Loucy (cell line): ENCODE data around the gene MBNL2.

Experiments
- H2AFZ ChIP-seq: fragments of 200-600 bp; sonication (generic); 2 replicates; pipeline ENCODE4 v1.6.0; 2016; ENCODE audit warnings: antibody characterized with exemption, mild to moderate bottlenecking, low read length, moderate library complexity
- H3F3A ChIP-seq: fragments of 200-600 bp; 2 replicates; pipeline ENCODE4 v1.6.0; 2016; ENCODE audit warnings: antibody characterized with exemption, low read depth, mild to moderate bottlenecking
- H3K27me3 ChIP-seq: fragments of 200-600 bp; sonication (generic); 2 replicates; pipeline ENCODE4 v1.6.1; 2014; ENCODE audit warnings: low read length, mild to moderate bottlenecking; ENCODE audit not compliant: insufficient read depth, poor library complexity, severe bottlenecking
- H3K36me3 ChIP-seq: fragments of 200-600 bp; sonication (generic); 2 replicates; pipeline ENCODE4 v1.6.1; 2016; ENCODE audit warnings: low read length; ENCODE audit not compliant: insufficient read depth
- H3K4me1 ChIP-seq: fragments of 200-600 bp; sonication (generic); 2 replicates; pipeline ENCODE4 v1.5.1; 2014; ENCODE audit warnings: low read length, mild to moderate bottlenecking; ENCODE audit not compliant: insufficient read depth, poor library complexity, severe bottlenecking
- H3K4me2 ChIP-seq: fragments of 200-600 bp; sonication (generic); 2 replicates; pipeline ENCODE4 v1.6.0; 2014; ENCODE audit warnings: antibody characterized with exemption, low read length, low read depth, mild to moderate bottlenecking; ENCODE audit not compliant: poor library complexity, severe bottlenecking
- H3K4me3 ChIP-seq: fragments of 200-600 bp; sonication (generic); 2 replicates; pipeline ENCODE4 v1.5.1; 2014; ENCODE audit warnings: low read length, mild to moderate bottlenecking, mixed read lengths; ENCODE audit not compliant: poor library complexity, severe bottlenecking
- H3K79me2 ChIP-seq: fragments of 200-600 bp; sonication (generic); 2 replicates; pipeline ENCODE4 v1.6.1; 2014; ENCODE audit warnings: low read length; ENCODE audit not compliant: insufficient read depth
- H3K9ac ChIP-seq: fragments of 200-600 bp; sonication (generic); 2 replicates; pipeline ENCODE4 v1.6.0; 2014; ENCODE audit warnings: mild to moderate bottlenecking, low read depth, low read length, moderate library complexity; ENCODE audit not compliant: poor library complexity, severe bottlenecking
- H3K9me2 ChIP-seq: fragments of 200-600 bp; sonication (generic); replicated peaks from 2 replicates; pipeline ENCODE4 v1.6.1; 2016; ENCODE audit warnings: low read depth, low read length, mixed read lengths
- H3K9me3 ChIP-seq: fragments of 200-600 bp; sonication (generic); 2 replicates; pipeline ENCODE4 v1.6.1; 2014; ENCODE audit warnings: mild to moderate bottlenecking, antibody characterized with exemption, low read length, low read depth; ENCODE audit not compliant: insufficient read depth
- H4K20me1 ChIP-seq: fragments of 200-600 bp; sonication (generic); 2 replicates; pipeline ENCODE4 v1.6.0; 2014; ENCODE audit warnings: antibody characterized with exemption, low read length, mild to moderate bottlenecking; ENCODE audit not compliant: insufficient read depth, poor library complexity, severe bottlenecking
- CTCF ChIP-seq: fragments of 200-600 bp; sonication (generic); conservative IDR thresholded peaks from 2 replicates; pipeline ENCODE4 v1.5.1; 2014; ENCODE audit warnings: mild to moderate bottlenecking, antibody characterized with exemption, low read length
- EZH2phosphoT487 ChIP-seq: fragments of 200-600 bp; IDR thresholded peaks from 2 replicates; pipeline ENCODE4 v1.6.1; 2018; ENCODE audit warnings: antibody characterized with exemption, mild to moderate bottlenecking, moderate library complexity, borderline replicate concordance

Gene MBNL2

GRCh38 chr13:97238432-97238831 is 16.3 kb downstream of the MBNL2 start:
- TF ChIP-seq CTCF (no peak), EZH2phosphoT487 (no peak)
- no peaks in the 10 kb centered on the region for H3K9me2 ChIP-seq
- no peaks in the 10 kb centered on the region for H3K9me3 ChIP-seq
- H3K9ac ChIP-seq = no peak overlapping the region
- no peaks in the 10 kb centered on the region for H3F3A ChIP-seq
- H4K20me1 ChIP-seq = no peaks in the 10 kb centered on the region
- no peak overlapping the region for H3K4me2 ChIP-seq
- peaks cover 5% of the 10 kb centered on the region for H3K4me1 ChIP-seq
- no peaks in the 10 kb centered on the region; the same call in 1 of the 2 replicates for H3K79me2 ChIP-seq
- H3K4me3 ChIP-seq = no peak overlapping the region
- no peaks in the 10 kb centered on the region for H3K36me3 ChIP-seq
- no peak overlapping the region for H2AFZ ChIP-seq
- H3K27me3 ChIP-seq = no peaks in the 10 kb centered on the region

- no peaks in the 10 kb centered on the region; the same call in 1 of the 2 replicates for H3K79me2 ChIP-seq
- H3K27me3 ChIP-seq = no peaks in the 10 kb centered on the region
- no peaks in the 10 kb centered on the region for H4K20me1 ChIP-seq
Observed at GRCh38 chr13:97238883-97239282, 16.8 kb downstream of the MBNL2 start.

GRCh38 chr13:97239306-97239705 is 17.2 kb downstream of the MBNL2 start:
- H3K9me2 ChIP-seq = no peaks in the 10 kb centered on the region
- H3F3A ChIP-seq = no peaks in the 10 kb centered on the region
- no peaks in the 10 kb centered on the region for H3K9me3 ChIP-seq
- H3K36me3 ChIP-seq = no peaks in the 10 kb centered on the region
- TF ChIP-seq CTCF = no peak
- no peak for TF ChIP-seq EZH2phosphoT487
- H3K4me2 ChIP-seq = no peak overlapping the region
- H3K9ac ChIP-seq = no peak overlapping the region
- no peaks in the 10 kb centered on the region for H3K4me1 ChIP-seq
- no peak overlapping the region for H3K4me3 ChIP-seq
- H4K20me1 ChIP-seq = no peaks in the 10 kb centered on the region
- no peaks in the 10 kb centered on the region; the same call in 1 of the 2 replicates for H3K79me2 ChIP-seq
- no peak overlapping the region for H2AFZ ChIP-seq
- no peaks in the 10 kb centered on the region for H3K27me3 ChIP-seq

More at GRCh38 chr13:97238883-97239282, 16.8 kb downstream of the MBNL2 start:
- H3K4me1 ChIP-seq = peaks cover under 1% of the 10 kb centered on the region
- H3K9ac ChIP-seq = no peak overlapping the region
- no peaks in the 10 kb centered on the region for H3F3A ChIP-seq
- no peaks in the 10 kb centered on the region for H3K9me3 ChIP-seq
- no peak overlapping the region for H2AFZ ChIP-seq
- no peaks in the 10 kb centered on the region for H3K9me2 ChIP-seq
- no peak for TF ChIP-seq CTCF
- no peaks in the 10 kb centered on the region for H3K36me3 ChIP-seq
- no peak overlapping the region for H3K4me2 ChIP-seq
- no peak overlapping the region for H3K4me3 ChIP-seq
